Dendritic cell treated with granulocyte-macrophage colony-stimulating factor and Interleukin-4, amounts not matched to agents 40 ng/mL and 50 ng/mL, for 4 days (primary cell): ENCODE results near the gene ETV6.

Source experiments
- H3K27ac Mint-ChIP-seq: one replicate; pipeline ENCODE4 v1.8.0; 2022; ENCODE audit warnings: mild to moderate bottlenecking, mixed read lengths
- H3K27me3 Mint-ChIP-seq: one replicate; pipeline ENCODE4 v1.8.0; 2022; ENCODE audit warnings: mild to moderate bottlenecking, mixed read lengths
- H3K36me3 Mint-ChIP-seq: one replicate; pipeline ENCODE4 v1.8.0; 2022; ENCODE audit warnings: low read depth, mixed read lengths
- H3K4me1 Mint-ChIP-seq: one replicate; pipeline ENCODE4 v1.8.0; 2022; ENCODE audit warnings: low read depth, mixed read lengths
- H3K4me3 Mint-ChIP-seq: one replicate; pipeline ENCODE4 v1.8.0; 2022; ENCODE audit warnings: mild to moderate bottlenecking, moderate library complexity, mixed read lengths
- H3K9me3 Mint-ChIP-seq: one replicate; pipeline ENCODE4 v1.8.0; 2022; ENCODE audit warnings: mixed read lengths
- intact Hi-C: fragments of 100-400 bp; cut with micrococcal nuclease; formaldehyde crosslinking; loops from one replicate; pipeline ENCODE4 v1.15.0; 2022

ETV6 gene

DNA sequence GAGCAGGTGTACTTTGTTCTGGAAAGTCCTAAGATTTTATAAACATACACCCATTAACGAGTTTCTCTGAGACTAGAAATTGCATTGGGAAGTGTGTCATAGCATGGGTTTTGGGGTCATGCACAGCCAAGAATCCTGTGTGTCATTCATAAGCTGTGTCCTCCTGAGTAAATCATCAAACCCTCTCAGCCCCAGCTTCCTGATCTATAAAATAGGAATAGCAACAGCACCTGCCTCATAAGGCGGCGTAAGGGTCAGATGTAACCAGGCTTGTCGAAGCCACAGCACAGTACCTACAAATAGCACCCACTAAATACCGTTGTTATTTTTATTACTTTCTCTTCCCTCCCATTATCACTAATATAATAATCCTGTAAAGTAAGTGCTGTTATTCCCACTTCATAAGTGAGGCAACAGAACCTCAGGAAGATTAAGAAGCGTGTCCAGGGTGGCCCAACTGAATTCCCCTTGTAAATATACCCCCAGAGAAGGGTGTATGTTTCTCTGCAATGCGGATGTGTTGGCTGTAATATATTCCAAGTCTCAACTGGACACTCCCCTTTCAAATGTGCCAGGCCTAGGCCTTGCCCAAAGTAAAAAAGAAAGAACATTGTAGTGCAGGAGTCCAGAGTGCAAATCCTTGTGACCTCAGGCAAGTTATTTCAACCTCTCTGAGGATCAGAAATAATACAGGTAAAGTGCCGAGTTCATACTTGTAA lies 233.0 kb downstream of the ETV6 start:
- intact Hi-C loops, result no loop called here
- peaks cover 88% of the 10 kb centered on the region for H3K4me1 Mint-ChIP-seq
- no peaks in the 10 kb centered on the region for H3K27me3 Mint-ChIP-seq
- peak overlapping the region; percentile 82 for H3K27ac Mint-ChIP-seq
- no peak overlapping the region for H3K4me3 Mint-ChIP-seq
- H3K9me3 Mint-ChIP-seq, result no peaks in the 10 kb centered on the region
- H3K36me3 Mint-ChIP-seq, result peaks cover 94% of the 10 kb centered on the region

DNA sequence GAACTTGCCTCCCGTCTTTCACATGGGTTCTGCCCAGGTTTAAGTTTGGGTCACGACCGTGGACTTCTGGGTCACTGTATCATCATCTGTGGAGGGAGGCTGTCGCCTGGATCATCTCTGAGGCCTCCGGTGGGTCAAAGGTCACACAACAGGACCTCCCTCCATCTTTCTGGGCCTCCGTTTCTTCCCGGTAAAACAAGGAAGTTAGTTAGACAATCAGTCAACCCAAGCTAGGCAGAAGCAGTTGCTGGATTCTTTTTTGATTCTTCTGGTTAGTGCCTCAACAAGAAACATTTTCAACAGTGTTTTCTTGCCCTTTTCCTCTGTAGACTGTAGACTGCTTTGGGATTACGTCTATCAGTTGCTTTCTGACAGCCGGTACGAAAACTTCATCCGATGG lies 234.6 kb downstream of the ETV6 start:
- intact Hi-C loops, result no loop called here
- Mint-ChIP-seq H3K4me3 (peak overlapping the region; percentile 36), H3K27me3 (no peaks in the 10 kb centered on the region), H3K4me1 (peaks cover 83% of the 10 kb centered on the region), H3K27ac (peak overlapping the region; percentile 82), H3K9me3 (no peaks in the 10 kb centered on the region), H3K36me3 (peaks cover 94% of the 10 kb centered on the region)

DNA sequence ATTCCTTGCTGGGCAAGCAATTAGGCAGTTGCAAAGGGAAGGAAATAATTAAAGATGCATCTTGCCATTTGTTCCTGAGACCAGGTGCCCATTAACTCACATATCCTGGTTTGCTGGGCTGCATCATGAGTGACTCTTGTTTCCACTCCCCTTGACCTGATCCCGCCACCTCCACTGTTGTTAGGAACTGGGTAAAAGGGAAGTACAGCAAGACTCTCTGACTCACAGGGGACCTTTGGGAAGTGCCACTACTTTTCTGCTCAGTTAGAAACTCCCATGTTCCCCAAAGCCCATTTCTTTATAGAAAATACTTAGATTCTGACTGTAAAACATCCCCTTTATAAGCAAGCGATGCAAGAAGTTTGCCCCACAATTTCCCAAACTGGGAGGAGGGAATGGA lies 235.2 kb downstream of the ETV6 start:
- Mint-ChIP-seq H3K9me3 (no peaks in the 10 kb centered on the region), H3K27me3 (no peaks in the 10 kb centered on the region), H3K4me1 (peaks cover 84% of the 10 kb centered on the region), H3K27ac (peak overlapping the region; percentile 82), H3K36me3 (peaks cover 95% of the 10 kb centered on the region), H3K4me3 (peak overlapping the region; percentile 13)
- intact Hi-C loops, result no loop called here

DNA sequence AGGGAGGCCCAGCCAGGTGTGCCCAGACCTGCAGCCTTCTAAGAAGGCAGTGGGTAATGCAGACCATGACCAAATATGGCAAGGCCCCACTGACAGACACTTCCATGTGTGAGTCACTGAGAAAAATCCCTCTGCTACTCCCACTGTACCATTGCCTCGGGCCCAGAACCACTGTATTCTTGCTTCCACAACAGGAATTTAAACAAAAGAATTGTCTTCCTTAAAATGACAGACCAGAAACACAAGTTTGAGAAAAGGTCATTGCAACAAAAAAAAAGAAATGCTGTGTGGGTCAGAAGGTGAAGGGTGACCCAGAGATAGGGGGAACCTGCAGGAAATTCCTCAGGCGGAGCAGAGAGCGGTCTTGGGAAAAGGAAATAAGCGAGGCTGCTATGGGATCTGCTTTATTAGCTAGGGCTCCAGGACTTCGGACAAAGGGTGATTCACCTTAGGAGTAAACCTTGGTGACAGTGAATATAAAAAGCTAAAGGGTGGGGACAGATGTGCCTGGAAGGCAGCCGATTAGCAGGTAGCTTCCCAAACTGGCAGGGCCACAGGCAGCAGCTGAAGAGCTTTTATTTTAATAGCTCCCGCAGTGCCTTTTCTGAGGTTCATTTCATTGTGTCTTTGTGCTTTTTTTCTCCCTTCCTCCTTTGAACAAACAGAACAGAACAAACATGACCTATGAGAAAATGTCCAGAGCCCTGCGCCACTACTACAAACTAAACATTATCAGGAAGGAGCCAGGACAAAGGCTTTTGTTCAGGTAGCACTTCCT lies 236.0 kb downstream of the ETV6 start:
- H3K4me3 Mint-ChIP-seq, result peak overlapping the region; percentile 24
- H3K9me3 Mint-ChIP-seq, result no peaks in the 10 kb centered on the region
- peaks cover 84% of the 10 kb centered on the region for H3K4me1 Mint-ChIP-seq
- peaks cover 100% of the 10 kb centered on the region for H3K36me3 Mint-ChIP-seq
- H3K27ac Mint-ChIP-seq, result peak overlapping the region; percentile 82
- no peaks in the 10 kb centered on the region for H3K27me3 Mint-ChIP-seq
- intact Hi-C loops, result no loop called here

DNA sequence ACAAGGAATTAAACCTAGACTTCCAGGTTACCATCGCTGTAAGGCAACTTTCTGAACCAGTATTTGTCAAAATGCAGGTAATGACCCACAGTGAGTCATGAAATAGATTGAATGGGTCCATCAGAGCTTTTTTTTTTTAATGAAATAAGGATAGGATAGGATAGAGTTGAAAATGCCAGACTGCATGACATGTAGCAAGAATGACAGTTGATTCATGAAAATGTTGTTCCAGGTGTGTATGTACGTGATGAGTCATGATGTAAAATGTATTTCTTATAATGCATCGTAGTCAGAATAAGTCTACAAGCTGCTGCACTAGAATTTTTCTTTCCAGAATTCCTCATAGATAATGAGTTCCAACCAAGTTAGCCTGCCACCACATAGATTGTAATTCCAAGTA lies 236.9 kb downstream of the ETV6 start:
- no peaks in the 10 kb centered on the region for H3K27me3 Mint-ChIP-seq
- no peaks in the 10 kb centered on the region for H3K9me3 Mint-ChIP-seq
- H3K4me1 Mint-ChIP-seq, result peaks cover 84% of the 10 kb centered on the region
- no peak overlapping the region for H3K4me3 Mint-ChIP-seq
- intact Hi-C loops, result no loop called here
- H3K27ac Mint-ChIP-seq, result peak overlapping the region; percentile 52
- peaks cover 100% of the 10 kb centered on the region for H3K36me3 Mint-ChIP-seq

DNA sequence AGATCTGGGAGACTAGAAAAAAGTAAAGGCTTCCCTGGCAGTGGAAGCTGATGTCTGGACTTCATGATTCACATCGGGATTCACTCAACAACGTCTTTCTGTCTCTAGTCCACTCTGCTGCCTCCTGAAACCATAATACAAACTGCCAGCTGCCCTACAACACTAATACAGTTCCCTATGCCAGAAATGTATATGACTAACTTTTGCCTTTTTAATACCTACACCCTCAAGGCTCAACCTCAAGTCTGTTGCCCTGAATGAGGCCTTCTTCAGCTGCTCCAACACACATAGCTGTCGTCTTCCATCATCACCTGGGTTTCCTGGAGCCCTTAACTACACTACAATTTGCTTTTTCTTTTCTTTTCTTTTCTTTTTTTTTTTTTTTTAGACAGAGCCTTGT lies 238.6 kb downstream of the ETV6 start:
- Mint-ChIP-seq H3K4me3 (no peak overlapping the region), H3K27me3 (no peaks in the 10 kb centered on the region), H3K9me3 (no peaks in the 10 kb centered on the region), H3K36me3 (peaks cover 100% of the 10 kb centered on the region), H3K27ac (no peak overlapping the region), H3K4me1 (peaks cover 79% of the 10 kb centered on the region)
- intact Hi-C loops, result no loop called here

DNA sequence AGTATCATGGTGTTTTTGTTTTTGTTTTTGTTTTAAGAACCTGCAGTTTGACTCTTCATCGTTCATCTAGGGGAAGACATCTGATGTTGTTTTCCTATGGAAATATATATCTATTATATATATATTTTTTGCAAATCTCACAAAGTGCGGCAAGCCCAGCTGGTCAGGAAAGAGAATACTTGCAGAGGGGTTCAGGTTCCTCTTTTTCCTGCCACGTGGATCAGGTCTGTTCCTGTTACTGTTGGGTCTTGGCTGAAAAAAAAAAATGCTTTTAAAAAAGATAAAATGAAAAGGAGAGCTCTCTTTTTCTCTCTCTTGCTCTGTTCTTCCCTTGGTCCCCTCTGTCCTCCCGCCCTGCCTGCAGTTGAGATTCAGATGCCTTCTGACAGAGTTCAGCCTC lies 241.9 kb downstream of the ETV6 start:
- intact Hi-C loops, result no loop called here
- Mint-ChIP-seq H3K36me3 (peaks cover 93% of the 10 kb centered on the region), H3K27ac (peak overlapping the region; percentile 71), H3K4me3 (no peak overlapping the region), H3K9me3 (no peaks in the 10 kb centered on the region), H3K4me1 (peaks cover 71% of the 10 kb centered on the region), H3K27me3 (no peaks in the 10 kb centered on the region)

DNA sequence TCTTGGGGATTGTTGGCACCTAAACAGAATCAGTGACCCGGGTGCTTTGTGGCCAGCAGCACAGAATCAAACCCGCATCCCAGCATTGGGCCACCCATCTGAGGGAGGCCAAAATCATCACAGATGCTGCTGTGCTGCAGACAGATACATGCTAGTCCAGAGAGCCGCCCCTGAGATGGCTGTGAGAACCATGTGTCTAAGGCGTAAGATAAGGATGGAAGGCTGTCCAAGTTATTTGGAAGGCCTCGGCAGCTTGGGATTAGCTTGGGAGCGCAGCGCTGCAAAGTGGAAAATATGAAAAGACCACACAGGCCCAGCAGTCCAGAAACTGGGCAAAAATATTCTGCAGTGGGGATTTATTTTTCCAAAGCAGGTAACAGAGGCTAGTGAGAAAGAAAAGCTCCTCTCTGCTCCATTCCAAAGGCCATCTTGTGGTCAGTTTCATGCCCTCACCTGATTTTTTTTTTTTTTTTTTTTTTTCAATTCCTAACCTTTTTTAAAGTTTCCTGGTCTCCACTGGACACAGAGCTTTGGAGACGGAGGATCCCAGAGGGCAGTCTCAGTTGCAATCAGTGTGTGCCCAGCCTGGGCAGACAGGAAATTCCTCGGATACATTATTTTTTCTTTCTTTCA lies 242.4 kb downstream of the ETV6 start:
- H3K36me3 Mint-ChIP-seq, result peaks cover 88% of the 10 kb centered on the region
- no peak overlapping the region for H3K4me3 Mint-ChIP-seq
- intact Hi-C loops, result no loop called here
- H3K9me3 Mint-ChIP-seq, result no peaks in the 10 kb centered on the region
- H3K4me1 Mint-ChIP-seq, result peaks cover 66% of the 10 kb centered on the region
- H3K27ac Mint-ChIP-seq, result peak overlapping the region; percentile 71
- no peaks in the 10 kb centered on the region for H3K27me3 Mint-ChIP-seq

DNA sequence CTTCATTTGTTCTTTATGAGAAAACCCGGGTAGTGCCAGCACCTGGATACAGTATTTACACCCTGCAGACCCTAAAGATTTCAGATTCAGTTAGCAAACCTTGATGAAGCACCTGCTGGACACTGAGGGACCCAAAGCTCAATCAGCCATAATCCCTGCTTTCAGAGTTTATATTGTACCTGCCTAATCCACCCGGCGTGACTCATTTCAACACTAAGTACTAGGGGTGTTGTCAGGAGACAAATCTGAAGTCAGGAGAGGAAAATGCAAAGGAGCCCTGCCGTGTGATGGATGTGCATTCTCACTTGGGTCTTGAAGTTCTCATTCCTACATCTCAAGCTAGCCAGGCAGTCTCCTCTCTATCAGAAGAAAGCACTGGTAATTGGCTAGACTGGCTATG lies 244.5 kb downstream of the ETV6 start:
- H3K27me3 Mint-ChIP-seq, result no peaks in the 10 kb centered on the region
- H3K27ac Mint-ChIP-seq, result no peak overlapping the region
- H3K4me3 Mint-ChIP-seq, result no peak overlapping the region
- H3K4me1 Mint-ChIP-seq, result peaks cover 61% of the 10 kb centered on the region
- peaks cover 73% of the 10 kb centered on the region for H3K36me3 Mint-ChIP-seq
- H3K9me3 Mint-ChIP-seq, result no peaks in the 10 kb centered on the region
- intact Hi-C loops, result no loop called here

DNA sequence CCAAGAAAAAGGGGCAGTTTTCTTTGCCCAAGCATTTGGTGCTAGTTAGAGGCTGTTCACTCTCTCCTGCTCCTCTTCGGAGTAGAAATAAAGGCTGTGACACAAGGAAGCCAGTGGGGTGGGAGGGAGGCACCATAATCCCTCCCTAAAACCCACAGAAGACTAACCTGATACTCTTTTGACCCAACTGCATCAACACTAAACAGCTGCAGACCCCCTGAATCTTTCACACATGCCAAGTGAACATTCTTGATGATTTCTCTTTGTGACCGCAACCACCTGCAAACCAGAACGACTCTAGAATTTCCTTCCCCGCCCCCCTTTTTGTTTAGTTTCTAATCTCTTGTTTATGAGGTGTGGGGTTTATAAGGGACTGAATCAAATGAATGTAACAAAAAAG lies 245.4 kb downstream of the ETV6 start:
- H3K27me3 Mint-ChIP-seq, result no peaks in the 10 kb centered on the region
- intact Hi-C loops, result no loop called here
- H3K4me3 Mint-ChIP-seq, result no peak overlapping the region
- peaks cover 64% of the 10 kb centered on the region for H3K36me3 Mint-ChIP-seq
- H3K4me1 Mint-ChIP-seq, result peaks cover 52% of the 10 kb centered on the region
- no peaks in the 10 kb centered on the region for H3K9me3 Mint-ChIP-seq
- peak overlapping the region; percentile 72 for H3K27ac Mint-ChIP-seq

DNA sequence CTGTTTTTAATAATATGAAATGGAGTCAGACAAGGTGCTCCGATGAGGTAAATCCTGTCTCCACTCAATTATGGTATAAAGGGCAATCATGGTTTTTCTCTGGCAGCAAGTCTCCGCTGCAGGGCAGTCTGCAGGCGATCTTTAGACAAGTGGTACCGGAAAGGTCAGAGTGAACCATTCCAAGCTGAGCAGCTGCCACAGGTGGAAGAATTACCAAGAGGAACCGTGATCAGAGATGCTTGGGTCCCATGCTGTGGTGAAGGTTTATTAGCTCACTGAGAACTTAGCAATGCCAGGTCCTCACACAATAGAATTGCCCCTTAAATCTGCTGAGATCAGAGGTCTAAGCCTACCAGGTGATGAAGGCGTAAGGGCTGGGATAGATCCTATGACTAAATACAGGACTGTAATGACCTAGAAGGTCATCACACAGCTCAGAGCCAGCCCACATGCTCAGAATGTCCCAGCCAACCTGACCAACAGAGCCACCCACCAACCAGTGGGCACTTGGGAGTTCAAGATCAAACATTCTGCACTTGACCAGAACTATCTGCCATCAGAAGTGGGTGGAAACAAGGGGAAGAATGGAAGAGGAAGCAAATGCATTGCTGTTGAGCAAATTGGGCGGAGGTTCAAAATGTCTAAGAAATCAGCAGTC lies 246.1 kb downstream of the ETV6 start:
- H3K36me3 Mint-ChIP-seq, result peaks cover 57% of the 10 kb centered on the region
- H3K4me1 Mint-ChIP-seq, result peaks cover 49% of the 10 kb centered on the region
- peak overlapping the region; percentile 72 for H3K27ac Mint-ChIP-seq
- no peak overlapping the region for H3K4me3 Mint-ChIP-seq
- intact Hi-C loops, result no loop called here
- H3K9me3 Mint-ChIP-seq, result no peaks in the 10 kb centered on the region
- H3K27me3 Mint-ChIP-seq, result no peaks in the 10 kb centered on the region

DNA sequence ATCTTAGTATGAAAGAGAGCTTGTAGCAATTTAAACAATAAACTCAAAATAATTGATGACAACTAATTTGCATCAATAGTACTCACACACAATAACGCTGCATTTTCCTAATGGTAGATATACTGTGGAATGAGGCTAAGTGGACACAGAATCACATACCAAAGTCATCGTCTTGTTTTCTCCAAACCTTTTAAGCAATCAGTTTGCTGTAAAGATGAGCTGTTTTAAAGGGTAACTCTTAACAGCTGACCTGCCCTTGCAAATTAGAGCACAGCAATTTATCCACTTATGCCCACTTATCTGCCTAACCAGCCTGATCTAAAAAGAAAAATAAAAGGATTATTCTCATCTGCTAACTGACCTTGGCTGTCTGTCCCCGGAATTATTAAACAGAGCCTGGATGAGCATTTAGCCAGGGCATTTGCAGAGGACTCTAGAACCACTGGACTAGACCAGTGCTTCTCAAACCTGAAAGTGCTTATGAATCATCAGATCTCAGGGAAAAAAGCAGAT lies 247.0 kb downstream of the ETV6 start:
- Mint-ChIP-seq H3K27ac (no peak overlapping the region), H3K4me3 (no peak overlapping the region), H3K4me1 (peaks cover 40% of the 10 kb centered on the region), H3K9me3 (no peaks in the 10 kb centered on the region), H3K27me3 (no peaks in the 10 kb centered on the region), H3K36me3 (peaks cover 48% of the 10 kb centered on the region)
- intact Hi-C loops, result no loop called here

DNA sequence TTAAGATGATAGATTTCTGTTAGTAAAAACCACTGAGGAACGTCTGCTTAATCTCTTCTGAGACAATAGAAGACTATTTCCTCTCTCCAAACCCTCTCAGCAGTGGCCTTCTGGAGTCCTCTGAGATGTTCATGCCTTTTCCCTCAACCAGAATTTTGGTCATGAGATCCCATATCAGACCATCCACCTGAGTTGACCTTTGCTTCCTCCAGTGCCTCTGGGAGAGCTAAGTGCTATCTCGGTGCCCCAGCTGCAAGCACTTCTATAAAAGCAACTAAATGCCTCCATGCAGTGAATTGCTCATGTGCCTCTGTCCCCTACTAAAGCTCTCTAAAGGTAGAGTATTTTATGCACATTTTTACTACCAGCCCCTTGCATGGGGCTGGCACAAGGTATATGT lies 248.4 kb downstream of the ETV6 start:
- Mint-ChIP-seq H3K27me3 (no peaks in the 10 kb centered on the region), H3K4me3 (no peak overlapping the region), H3K4me1 (peaks cover 29% of the 10 kb centered on the region), H3K9me3 (no peaks in the 10 kb centered on the region), H3K36me3 (peaks cover 33% of the 10 kb centered on the region), H3K27ac (peak overlapping the region; percentile 78)
- intact Hi-C loops, result no loop called here
